ENCODE results near the gene FBH1. TPM values are rescaled to one million over a fixed set of nuclear protein-coding genes. Genes with fewer than 3 reads are reported as not detected.

The FBH1 gene
- total and polyA plus RNA-seq, 4 donors: 19.9 to 58.4 (median 48.1) TPM

DNA sequence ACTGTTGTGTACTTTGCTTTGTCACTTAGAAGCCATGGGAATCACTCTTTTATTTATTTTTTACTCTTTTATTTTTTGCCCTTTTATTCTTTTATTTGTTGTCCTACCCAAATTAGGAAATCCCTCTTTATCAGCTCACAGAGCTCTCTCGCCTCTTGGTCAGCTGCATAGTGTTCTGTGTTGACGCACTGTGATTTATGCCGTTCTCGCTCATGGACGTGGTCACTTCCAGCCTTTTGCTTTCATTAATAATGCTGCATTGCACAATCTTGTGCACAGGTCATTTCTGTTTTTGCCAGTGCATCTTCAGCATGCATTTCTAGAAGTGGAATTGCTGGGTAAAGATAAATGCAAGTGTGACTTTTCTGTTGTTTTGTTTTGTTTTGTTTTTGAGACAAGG is 42.3 kb downstream of the FBH1 start:
- no peaks in the 10 kb centered on the region for H3K9me3 ChIP-seq (ENCODE audit: control insufficient read depth in 4 of 4, low read length in 3 of 4)
- no peak for DNase-seq (ENCODE audit: low spot score)
- no peak overlapping the region for H3K9ac ChIP-seq (ENCODE audit: low read depth in 1 of 2, low read length in 2 of 2)
- TF ChIP-seq RAD21 (IDR thresholded peaks at IDR 0.05) (peak in 1 of 2 donors; percentile 30), YY1 (IDR thresholded peaks at IDR 0.05) (peak; percentile 80), RXRA (IDR thresholded peaks at IDR 0.05) (peak; percentile 35 to 89), HNF4G (IDR thresholded peaks at IDR 0.05) (no peak), FOXA1 (IDR thresholded peaks at IDR 0.05) (peak; percentile 48), HNF4A (conservative IDR thresholded peaks at IDR 0.05) (peak in 1 of 2 donors; percentile 70), JUND (IDR thresholded peaks at IDR 0.05) (peak in 1 of 2 donors; percentile 69), FOXA2 (IDR thresholded peaks at IDR 0.05) (peak; percentile 72), GABPA (IDR thresholded peaks at IDR 0.05 in 1 of 2, conservative IDR thresholded peaks at IDR 0.05 in 1 of 2) (no peak), NR2F2 (IDR thresholded peaks at IDR 0.05) (peak; percentile 50), MAX (IDR thresholded peaks at IDR 0.05) (peak; percentile 90), SP1 (IDR thresholded peaks at IDR 0.05) (peak; percentile 25)
- TF ChIP-seq, protein P1, sequence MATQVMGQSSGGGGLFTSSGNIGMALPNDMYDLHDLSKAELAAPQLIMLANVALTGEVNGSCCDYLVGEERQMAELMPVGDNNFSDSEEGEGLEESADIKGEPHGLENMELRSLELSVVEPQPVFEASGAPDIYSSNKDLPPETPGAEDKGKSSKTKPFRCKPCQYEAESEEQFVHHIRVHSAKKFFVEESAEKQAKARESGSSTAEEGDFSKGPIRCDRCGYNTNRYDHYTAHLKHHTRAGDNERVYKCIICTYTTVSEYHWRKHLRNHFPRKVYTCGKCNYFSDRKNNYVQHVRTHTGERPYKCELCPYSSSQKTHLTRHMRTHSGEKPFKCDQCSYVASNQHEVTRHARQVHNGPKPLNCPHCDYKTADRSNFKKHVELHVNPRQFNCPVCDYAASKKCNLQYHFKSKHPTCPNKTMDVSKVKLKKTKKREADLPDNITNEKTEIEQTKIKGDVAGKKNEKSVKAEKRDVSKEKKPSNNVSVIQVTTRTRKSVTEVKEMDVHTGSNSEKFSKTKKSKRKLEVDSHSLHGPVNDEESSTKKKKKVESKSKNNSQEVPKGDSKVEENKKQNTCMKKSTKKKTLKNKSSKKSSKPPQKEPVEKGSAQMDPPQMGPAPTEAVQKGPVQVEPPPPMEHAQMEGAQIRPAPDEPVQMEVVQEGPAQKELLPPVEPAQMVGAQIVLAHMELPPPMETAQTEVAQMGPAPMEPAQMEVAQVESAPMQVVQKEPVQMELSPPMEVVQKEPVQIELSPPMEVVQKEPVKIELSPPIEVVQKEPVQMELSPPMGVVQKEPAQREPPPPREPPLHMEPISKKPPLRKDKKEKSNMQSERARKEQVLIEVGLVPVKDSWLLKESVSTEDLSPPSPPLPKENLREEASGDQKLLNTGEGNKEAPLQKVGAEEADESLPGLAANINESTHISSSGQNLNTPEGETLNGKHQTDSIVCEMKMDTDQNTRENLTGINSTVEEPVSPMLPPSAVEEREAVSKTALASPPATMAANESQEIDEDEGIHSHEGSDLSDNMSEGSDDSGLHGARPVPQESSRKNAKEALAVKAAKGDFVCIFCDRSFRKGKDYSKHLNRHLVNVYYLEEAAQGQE (IDR thresholded peaks at IDR 0.05): peak; percentile 55
- TF ChIP-seq, protein P2, sequence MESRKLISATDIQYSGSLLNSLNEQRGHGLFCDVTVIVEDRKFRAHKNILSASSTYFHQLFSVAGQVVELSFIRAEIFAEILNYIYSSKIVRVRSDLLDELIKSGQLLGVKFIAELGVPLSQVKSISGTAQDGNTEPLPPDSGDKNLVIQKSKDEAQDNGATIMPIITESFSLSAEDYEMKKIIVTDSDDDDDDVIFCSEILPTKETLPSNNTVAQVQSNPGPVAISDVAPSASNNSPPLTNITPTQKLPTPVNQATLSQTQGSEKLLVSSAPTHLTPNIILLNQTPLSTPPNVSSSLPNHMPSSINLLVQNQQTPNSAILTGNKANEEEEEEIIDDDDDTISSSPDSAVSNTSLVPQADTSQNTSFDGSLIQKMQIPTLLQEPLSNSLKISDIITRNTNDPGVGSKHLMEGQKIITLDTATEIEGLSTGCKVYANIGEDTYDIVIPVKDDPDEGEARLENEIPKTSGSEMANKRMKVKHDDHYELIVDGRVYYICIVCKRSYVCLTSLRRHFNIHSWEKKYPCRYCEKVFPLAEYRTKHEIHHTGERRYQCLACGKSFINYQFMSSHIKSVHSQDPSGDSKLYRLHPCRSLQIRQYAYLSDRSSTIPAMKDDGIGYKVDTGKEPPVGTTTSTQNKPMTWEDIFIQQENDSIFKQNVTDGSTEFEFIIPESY (IDR thresholded peaks at IDR 0.05): peak; percentile 72
- TF ChIP-seq, protein P3, sequence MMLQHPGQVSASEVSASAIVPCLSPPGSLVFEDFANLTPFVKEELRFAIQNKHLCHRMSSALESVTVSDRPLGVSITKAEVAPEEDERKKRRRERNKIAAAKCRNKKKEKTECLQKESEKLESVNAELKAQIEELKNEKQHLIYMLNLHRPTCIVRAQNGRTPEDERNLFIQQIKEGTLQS (IDR thresholded peaks at IDR 0.05): no peak
- WGBS: 32% methylated on average over 5 of the region's 5 CpGs
- peaks cover 7 to 24% (median 16%) of the 10 kb centered on the region in 4 donors for H3K36me3 ChIP-seq (ENCODE audit: control insufficient read depth in 4 of 4, insufficient read depth in 3 of 4, low read depth in 1 of 4, low read length in 3 of 4)
- peak overlapping the region; percentile 48 to 70 for H3K27ac ChIP-seq (ENCODE audit: low read depth in 1 of 2, low read length in 2 of 2)
- peaks cover 10 to 37% (median 23%) of the 10 kb centered on the region in 4 donors for H3K4me1 ChIP-seq (ENCODE audit: control insufficient read depth in 4 of 4, insufficient read depth in 4 of 4, low read length in 3 of 4)
- no peaks in the 10 kb centered on the region for H3K27me3 ChIP-seq (ENCODE audit: control insufficient read depth in 4 of 4, insufficient read depth in 4 of 4, low read length in 3 of 4)
- no peak overlapping the region for H3K4me3 ChIP-seq (ENCODE audit: low read depth in 1 of 3, low read length in 3 of 3)

- H3K4me1 ChIP-seq (ENCODE audit: control insufficient read depth in 4 of 4, insufficient read depth in 4 of 4, low read length in 3 of 4): peaks cover 10 to 31% (median 20%) of the 10 kb centered on the region in 4 donors
- H3K36me3 ChIP-seq (ENCODE audit: control insufficient read depth in 4 of 4, insufficient read depth in 3 of 4, low read depth in 1 of 4, low read length in 3 of 4): peaks cover 9 to 23% (median 19%) of the 10 kb centered on the region in 4 donors
These were observed 44.0 kb downstream of the FBH1 start for GRCh38 chr10:5933909-5934546.

More at GRCh38 chr10:5933909-5934546, 44.0 kb downstream of the FBH1 start:
- 91% methylated on average over 14 of the region's 14 CpGs for WGBS
- H3K4me3 ChIP-seq (ENCODE audit: low read depth in 1 of 3, low read length in 3 of 3): no peak overlapping the region
- no peak overlapping the region for H3K27ac ChIP-seq (ENCODE audit: low read depth in 1 of 2, low read length in 2 of 2)
- no peak for DNase-seq (ENCODE audit: low spot score)
- no peaks in the 10 kb centered on the region for H3K9me3 ChIP-seq (ENCODE audit: control insufficient read depth in 4 of 4, low read length in 3 of 4)
- no peaks in the 10 kb centered on the region for H3K27me3 ChIP-seq (ENCODE audit: control insufficient read depth in 4 of 4, insufficient read depth in 4 of 4, low read length in 3 of 4)
- H3K9ac ChIP-seq (ENCODE audit: low read depth in 1 of 2, low read length in 2 of 2): no peak overlapping the region
- TF ChIP-seq SP1 (IDR thresholded peaks at IDR 0.05) (no peak), YY1 (IDR thresholded peaks at IDR 0.05) (no peak), TAF1 (conservative IDR thresholded peaks at IDR 0.05) (no peak), FOXA2 (IDR thresholded peaks at IDR 0.05) (no peak)
- TF ChIP-seq, protein P1 (IDR thresholded peaks at IDR 0.05): no peak
